HepG2 (cell line): ENCODE data around the gene NOTCH2. TPM values are rescaled to one million over a fixed set of nuclear protein-coding genes. Genes with fewer than 3 reads are reported as not detected.

Experiments
- ATAC-seq: fragments of 200-7000 bp; cut with Tn5 transposase; 3 replicates; pipeline ENCODE4 v1.9.1; 2020; ENCODE audit warnings: mild to moderate bottlenecking, moderate library complexity
- BruUV-seq: library from RNA; stranded (reverse); fragments of 400-500 nt; replicated peaks from 2 replicates; lab custom pipeline; 2021; lab: Mats Ljungman, UMichigan
- CTCF ChIA-PET: fragments of 300-600 bp; formaldehyde crosslinking; extraction: SDS; loops from one replicate; lab custom pipeline; 2021; ENCODE audit warnings: low total read pairs, inconsistent platforms, low intra/inter-chr PET ratio; lab: Yijun Ruan, JAX
- POLR2A ChIA-PET: fragments of 350-600 bp; sonication (Branson Sonifier 250); formaldehyde crosslinking; loops from one replicate; lab custom pipeline; 2020; ENCODE audit warnings: antibody characterized with exemption, inconsistent platforms; lab: Yijun Ruan, JAX
- DNase-seq: peaks from one replicate; pipeline ENCODE4 v3.0.0-alpha.2; 2015; ENCODE audit warnings: low spot score
- FAIRE-seq: peaks from 3 replicates; lab custom pipeline; 2011; peaks lifted over from hg19 to GRCh38; lab: Jason Lieb, UNC
- H2AFZ ChIP-seq: one replicate; pipeline ENCODE4 v1.6.1; 2011; ENCODE audit warnings: low read length, inconsistent platforms
- H3K27ac ChIP-seq: fragments of 300-600 bp; 3 replicates; pipeline ENCODE4 v1.8.0; 2011; ENCODE audit warnings: mixed run types, mild to moderate bottlenecking, mixed read lengths, low read length, inconsistent platforms; ENCODE audit not compliant: insufficient read depth; ENCODE audit errors: extremely low read length
- H3K27me3 ChIP-seq, 2 experiments: fragments of 200-600 bp in 1 of 2; 2 replicates in 1 of 2; 3 replicates in 1 of 2; pipeline versions ENCODE4 v1.6.0 to v1.8.0; 2011; ENCODE audit warnings: low read length in 2 of 2, mild to moderate bottlenecking in 2 of 2, moderate library complexity in 2 of 2, inconsistent platforms in 1 of 2; ENCODE audit not compliant: insufficient read depth in 2 of 2, control insufficient read depth in 1 of 2
- H3K36me3 ChIP-seq, 2 experiments: fragments of 200-600 bp in 1 of 2; replicated peaks in 1 of 2; 2 replicates in 1 of 2; 3 replicates in 1 of 2; pipeline versions ENCODE4 v1.5.1 to v1.8.0; 2011; ENCODE audit warnings: low read length in 2 of 2, inconsistent platforms in 1 of 2; ENCODE audit not compliant: insufficient read depth in 2 of 2, control insufficient read depth in 1 of 2
- H3K4me1 ChIP-seq: 2 replicates; pipeline ENCODE4 v1.5.1; 2012; ENCODE audit warnings: low read length, inconsistent platforms; ENCODE audit not compliant: insufficient read depth
- H3K4me2 ChIP-seq: 2 replicates; pipeline ENCODE4 v1.6.0; 2011; ENCODE audit warnings: low read depth, low read length, inconsistent platforms
- H3K4me3 ChIP-seq, 3 experiments: fragments of 200-600 bp in 1 of 3; sonication (generic), shearing (Covaris generic) in 1 of 3; replicated peaks in 1 of 3; 2 replicates each; pipeline ENCODE4 v1.5.1; 2011 to 2016; ENCODE audit warnings: low read length in 3 of 3, inconsistent platforms in 2 of 3, low read depth in 2 of 3, mild to moderate bottlenecking in 2 of 3, control low read depth in 1 of 3, mixed read lengths in 1 of 3; ENCODE audit not compliant: insufficient read depth in 1 of 3
- H3K79me2 ChIP-seq: one replicate; pipeline ENCODE4 v1.6.1; 2011; ENCODE audit warnings: low read length, inconsistent platforms; ENCODE audit not compliant: insufficient read depth
- H3K9ac ChIP-seq: 2 replicates; pipeline ENCODE4 v1.6.0; 2011; ENCODE audit warnings: mild to moderate bottlenecking, low read depth, low read length, inconsistent platforms; ENCODE audit not compliant: insufficient read depth
- H3K9me3 ChIP-seq: 2 replicates; pipeline ENCODE4 v1.5.1; 2012; ENCODE audit warnings: mild to moderate bottlenecking, low read length
- H4K20me1 ChIP-seq: 2 replicates; pipeline ENCODE4 v1.6.0; 2011; ENCODE audit warnings: inconsistent platforms, mild to moderate bottlenecking, low read length, moderate library complexity; ENCODE audit not compliant: insufficient read depth
- FOSL2 ChIP-seq: sonication (generic); formaldehyde crosslinking; IDR thresholded peaks from 2 replicates; pipeline ENCODE4 v1.4.0; 2020; ENCODE audit warnings: missing genetic modification reagents
- JDP2 ChIP-seq: sonication (generic); formaldehyde crosslinking; IDR thresholded peaks from 2 replicates; pipeline ENCODE4 v1.8.1; 2022; ENCODE audit warnings: missing genetic modification reagents, borderline replicate concordance
- PHF21A ChIP-seq: sonication (generic); formaldehyde crosslinking; IDR thresholded peaks from 2 replicates; pipeline ENCODE4 v1.5.0; 2020; ENCODE audit warnings: mild to moderate bottlenecking, missing genetic modification reagents
- SATB2 ChIP-seq: sonication (generic); formaldehyde crosslinking; IDR thresholded peaks from 2 replicates; pipeline ENCODE4 v1.5.0; 2020; ENCODE audit warnings: missing genetic modification reagents
- TEAD2 ChIP-seq: sonication (generic); formaldehyde crosslinking; IDR thresholded peaks from 2 replicates; pipeline ENCODE4 v1.9.0; 2021; ENCODE audit warnings: missing genetic modification reagents
- TSC22D2 ChIP-seq: sonication (generic); formaldehyde crosslinking; IDR thresholded peaks from 2 replicates; pipeline ENCODE4 v1.5.1; 2020; ENCODE audit warnings: missing genetic modification reagents, mild to moderate bottlenecking, borderline replicate concordance
- ZNF337 ChIP-seq: sonication (generic); formaldehyde crosslinking; IDR thresholded peaks from 2 replicates; pipeline ENCODE4 v1.5.1; 2020; ENCODE audit warnings: missing genetic modification reagents, low read depth, mild to moderate bottlenecking, borderline replicate concordance
- WGBS: methylation state at CpG from one replicate; pipeline ENCODE4 v1.1.6; 2017; ENCODE audit warnings: low lambda C conversion rate; 5-methylcytosine and 5-hydroxymethylcytosine counted together
- in situ Hi-C: cut with HindIII; loops from 2 replicates; pipeline ENCODE4 v1.10.0; 2017; ENCODE audit warnings: low pct_unique_long_range_greater_than_20kb; ENCODE audit not compliant: extremely low pct_ligation_motif_present
- intact Hi-C: fragments of 100-400 bp; cut with micrococcal nuclease; formaldehyde crosslinking; loops from one replicate; pipeline ENCODE4 v1.10.0; 2022; ENCODE audit not compliant: unreplicated experiment
- polyA plus RNA-seq, 8 experiments: library from polyadenylated mRNA; depleted of rRNA in 3 of 8; stranded (reverse) in 7 of 8; unstranded in 1 of 8; fragments of >200 nt; fragmentation: Illumina TruSeq in 4 of 8; extraction: Trizol in 4 of 8; gene quantifications; 2 replicates each; pipeline versions ENCODE4 v1.2.1 to v1.2.3, GENCODE V29; 2011 to 2016; ENCODE audit warnings: low read depth in 4 of 8, missing spikeins in 1 of 8, mixed read lengths in 1 of 8; ENCODE audit not compliant: insufficient read depth in 1 of 8
- total RNA-seq, 5 experiments: library from RNA; depleted of rRNA; stranded (reverse); fragments of >200 nt; fragmentation: Illumina TruSeq; extraction: Trizol; gene quantifications; 2 replicates each; pipeline ENCODE4 v1.2.3, GENCODE V29; 2016; ENCODE audit warnings: low read depth in 1 of 5
- TF ChIP-seq, protein P1 (sequence below): sonication (generic); formaldehyde crosslinking; IDR thresholded peaks from 2 replicates; pipeline ENCODE4 v1.4.0; 2020; ENCODE audit warnings: missing genetic modification reagents; ENCODE audit errors: not compliant biosample characterization
- TF ChIP-seq, protein P2 (sequence below): sonication (generic); formaldehyde crosslinking; IDR thresholded peaks from 2 replicates; pipeline ENCODE4 v1.4.0; 2020; ENCODE audit warnings: missing genetic modification reagents
- TF ChIP-seq, protein P3 (sequence below): sonication (generic); formaldehyde crosslinking; conservative IDR thresholded peaks from 2 replicates; pipeline ENCODE4 v1.8.1; 2023; ENCODE audit warnings: missing genetic modification reagents

Gene NOTCH2
- total and polyA plus RNA-seq, 2 of the 13 experiments (the other 11 are each of a cell fraction or from before 2014, with no cell fraction given), result 4.0 to 11.4 TPM

DNA sequence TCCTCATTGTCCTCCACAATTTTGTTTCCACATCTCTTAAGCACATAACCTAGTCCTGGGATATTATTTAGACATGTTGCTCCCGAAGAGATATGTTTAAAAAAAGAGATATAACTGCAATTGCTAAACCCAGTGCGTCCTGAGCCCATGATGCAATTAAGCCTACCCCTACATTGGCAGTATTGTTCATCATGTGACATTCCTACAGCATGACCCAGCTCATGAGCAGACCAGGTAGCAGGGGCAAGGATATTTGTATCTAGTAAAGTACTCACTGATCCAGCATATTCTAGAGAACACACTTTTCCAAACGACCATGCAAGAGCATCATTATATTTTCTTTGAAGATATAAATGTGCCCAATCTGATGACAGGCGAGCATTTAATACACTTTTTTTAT is 174.4 kb downstream of the NOTCH2 start:
- Histone ChIP-seq H3K79me2 (no peaks in the 10 kb centered on the region), H3K36me3 (no peaks in the 10 kb centered on the region)
- TF ChIP-seq FOSL2, result 0 out of 2 replicates have a peak, but pooled peaks have one; percentile 11
- TF ChIP-seq ZNF337 (CRISPR knock-in tag), result no peak
- TF ChIP-seq, all 625 proteins: peak for 1
- 16% methylated on average over 4 of the region's 4 CpGs for WGBS
- in situ Hi-C loops, result loop anchor here (5.0 kb wide), 1 partner anchor 37 kb away; no protein-coding TSS in a partner anchor
- FAIRE-seq, result no peak
- Histone ChIP-seq H4K20me1 (no peaks in the 10 kb centered on the region), H3K4me2 (no peak overlapping the region), H3K9me3 (no peaks in the 10 kb centered on the region), H2AFZ (no peak overlapping the region), H3K27me3 (peaks cover 0 to 3% of the 10 kb centered on the region in 2 experiments; a peak in 1 of 5 replicates), H3K4me3 (no peak overlapping the region), H3K4me1 (peaks cover 42% of the 10 kb centered on the region), H3K27ac (no peak overlapping the region), H3K9ac (no peak overlapping the region)
- intact Hi-C loops, result no loop called here
- no peak for DNase-seq
- no TSS peak for BruUV-seq
- no peak for ATAC-seq
- ChIA-PET POLR2A (no interaction called here), CTCF (no interaction called here)

DNA sequence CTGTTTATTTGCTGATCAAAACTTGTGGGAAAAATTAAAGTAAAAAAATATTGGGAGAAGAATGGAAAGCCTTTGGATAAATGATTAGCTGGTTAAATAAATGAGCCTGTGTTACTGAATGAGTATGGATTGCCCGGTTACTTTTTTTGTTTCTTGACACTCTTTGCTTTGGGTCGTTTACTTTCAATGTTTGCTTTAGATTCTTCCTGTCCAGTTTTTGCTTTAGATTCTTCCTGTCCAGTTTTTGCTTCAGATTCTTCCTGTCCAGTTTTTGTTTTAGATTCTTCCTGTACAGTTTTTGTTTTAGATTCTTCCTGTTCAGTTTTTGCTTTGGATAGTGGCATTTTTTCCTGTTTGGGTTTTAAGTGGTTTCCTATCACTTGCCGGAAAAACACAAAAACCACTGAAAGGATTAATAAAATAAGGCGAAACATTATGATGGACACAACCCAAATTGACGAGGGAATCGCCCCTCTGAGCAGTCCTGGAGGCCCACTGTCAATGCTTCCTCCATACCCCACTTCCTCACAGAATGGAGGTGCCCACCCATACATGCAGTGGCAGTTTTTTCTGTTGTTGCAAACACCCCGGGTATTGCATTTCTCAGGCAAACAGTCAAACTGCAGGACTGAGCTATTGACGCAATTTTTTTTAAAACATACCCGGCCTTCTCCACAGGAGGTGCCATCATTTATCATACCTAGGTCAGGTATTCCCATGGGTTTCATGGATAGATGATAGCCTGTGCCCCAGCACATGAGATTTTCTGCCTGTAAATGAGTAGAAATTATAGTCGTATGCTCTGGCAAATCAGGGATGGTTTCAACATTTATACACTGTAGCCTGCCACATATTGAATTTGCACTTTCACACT is 175.4 kb downstream of the NOTCH2 start:
- POLR2A ChIA-PET, result no interaction called here
- 21% methylated on average over 10 of the region's 10 CpGs for WGBS
- no peak for TF ChIP-seq TEAD2
- TF ChIP-seq, protein P1, sequence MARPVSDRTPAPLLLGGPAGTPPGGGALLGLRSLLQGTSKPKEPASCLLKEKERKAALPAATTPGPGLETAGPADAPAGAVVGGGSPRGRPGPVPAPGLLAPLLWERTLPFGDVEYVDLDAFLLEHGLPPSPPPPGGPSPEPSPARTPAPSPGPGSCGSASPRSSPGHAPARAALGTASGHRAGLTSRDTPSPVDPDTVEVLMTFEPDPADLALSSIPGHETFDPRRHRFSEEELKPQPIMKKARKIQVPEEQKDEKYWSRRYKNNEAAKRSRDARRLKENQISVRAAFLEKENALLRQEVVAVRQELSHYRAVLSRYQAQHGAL (CRISPR knock-in tag), result no peak
- TF ChIP-seq SATB2 (CRISPR knock-in tag), result no peak
- TF ChIP-seq, protein P2, sequence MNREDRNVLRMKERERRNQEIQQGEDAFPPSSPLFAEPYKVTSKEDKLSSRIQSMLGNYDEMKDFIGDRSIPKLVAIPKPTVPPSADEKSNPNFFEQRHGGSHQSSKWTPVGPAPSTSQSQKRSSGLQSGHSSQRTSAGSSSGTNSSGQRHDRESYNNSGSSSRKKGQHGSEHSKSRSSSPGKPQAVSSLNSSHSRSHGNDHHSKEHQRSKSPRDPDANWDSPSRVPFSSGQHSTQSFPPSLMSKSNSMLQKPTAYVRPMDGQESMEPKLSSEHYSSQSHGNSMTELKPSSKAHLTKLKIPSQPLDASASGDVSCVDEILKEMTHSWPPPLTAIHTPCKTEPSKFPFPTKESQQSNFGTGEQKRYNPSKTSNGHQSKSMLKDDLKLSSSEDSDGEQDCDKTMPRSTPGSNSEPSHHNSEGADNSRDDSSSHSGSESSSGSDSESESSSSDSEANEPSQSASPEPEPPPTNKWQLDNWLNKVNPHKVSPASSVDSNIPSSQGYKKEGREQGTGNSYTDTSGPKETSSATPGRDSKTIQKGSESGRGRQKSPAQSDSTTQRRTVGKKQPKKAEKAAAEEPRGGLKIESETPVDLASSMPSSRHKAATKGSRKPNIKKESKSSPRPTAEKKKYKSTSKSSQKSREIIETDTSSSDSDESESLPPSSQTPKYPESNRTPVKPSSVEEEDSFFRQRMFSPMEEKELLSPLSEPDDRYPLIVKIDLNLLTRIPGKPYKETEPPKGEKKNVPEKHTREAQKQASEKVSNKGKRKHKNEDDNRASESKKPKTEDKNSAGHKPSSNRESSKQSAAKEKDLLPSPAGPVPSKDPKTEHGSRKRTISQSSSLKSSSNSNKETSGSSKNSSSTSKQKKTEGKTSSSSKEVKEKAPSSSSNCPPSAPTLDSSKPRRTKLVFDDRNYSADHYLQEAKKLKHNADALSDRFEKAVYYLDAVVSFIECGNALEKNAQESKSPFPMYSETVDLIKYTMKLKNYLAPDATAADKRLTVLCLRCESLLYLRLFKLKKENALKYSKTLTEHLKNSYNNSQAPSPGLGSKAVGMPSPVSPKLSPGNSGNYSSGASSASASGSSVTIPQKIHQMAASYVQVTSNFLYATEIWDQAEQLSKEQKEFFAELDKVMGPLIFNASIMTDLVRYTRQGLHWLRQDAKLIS (CRISPR knock-in tag), result no peak
- TF ChIP-seq JDP2 (CRISPR knock-in tag), result no peak
- no peak for TF ChIP-seq TSC22D2 (CRISPR knock-in tag)
- TF ChIP-seq, protein P3, sequence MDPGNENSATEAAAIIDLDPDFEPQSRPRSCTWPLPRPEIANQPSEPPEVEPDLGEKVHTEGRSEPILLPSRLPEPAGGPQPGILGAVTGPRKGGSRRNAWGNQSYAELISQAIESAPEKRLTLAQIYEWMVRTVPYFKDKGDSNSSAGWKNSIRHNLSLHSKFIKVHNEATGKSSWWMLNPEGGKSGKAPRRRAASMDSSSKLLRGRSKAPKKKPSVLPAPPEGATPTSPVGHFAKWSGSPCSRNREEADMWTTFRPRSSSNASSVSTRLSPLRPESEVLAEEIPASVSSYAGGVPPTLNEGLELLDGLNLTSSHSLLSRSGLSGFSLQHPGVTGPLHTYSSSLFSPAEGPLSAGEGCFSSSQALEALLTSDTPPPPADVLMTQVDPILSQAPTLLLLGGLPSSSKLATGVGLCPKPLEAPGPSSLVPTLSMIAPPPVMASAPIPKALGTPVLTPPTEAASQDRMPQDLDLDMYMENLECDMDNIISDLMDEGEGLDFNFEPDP (CRISPR knock-in tag), result no peak
- TF ChIP-seq PHF21A, result peak; percentile 28; the same call in 1 of the 2 replicates

More for the DNA sequence above, 175.4 kb downstream of the NOTCH2 start:
- H3K4me2 ChIP-seq, result peak overlapping the region; percentile 48
- DNase-seq, result peak; percentile 22
- no peak overlapping the region for H3K9ac ChIP-seq
- H4K20me1 ChIP-seq, result no peaks in the 10 kb centered on the region
- intact Hi-C loops, result no loop called here
- H3K4me3 ChIP-seq, result no peak overlapping the region; a peak in 1 of 6 replicates
- no peak overlapping the region for H2AFZ ChIP-seq
- peak; percentile 23 for FAIRE-seq
- in situ Hi-C loops, result no loop called here
- H3K27me3 ChIP-seq, result peaks cover 0 to 3% of the 10 kb centered on the region in 2 experiments; a peak in 1 of 5 replicates
- no peaks in the 10 kb centered on the region for H3K79me2 ChIP-seq
- H3K9me3 ChIP-seq, result no peaks in the 10 kb centered on the region
- peaks cover 35% of the 10 kb centered on the region for H3K4me1 ChIP-seq
- H3K36me3 ChIP-seq, result no peaks in the 10 kb centered on the region
- BruUV-seq, result no TSS peak
- H3K27ac ChIP-seq, result no peak overlapping the region
- CTCF ChIA-PET, result no interaction called here
- peak; percentile 50; the same call in 2 of the 3 replicates for ATAC-seq
